ENCODE measurements around the gene GAA. TPM values are rescaled to one million over a fixed set of nuclear protein-coding genes. Genes with fewer than 3 reads are reported as not detected.
A peak's percentile ranks its signal among the peaks of the same experiment; 100 is the strongest.

Gene GAA
- polyA plus RNA-seq, 1 of the 3 experiments (the other 2 are of a cell fraction), result 27.3 TPM

DNA sequence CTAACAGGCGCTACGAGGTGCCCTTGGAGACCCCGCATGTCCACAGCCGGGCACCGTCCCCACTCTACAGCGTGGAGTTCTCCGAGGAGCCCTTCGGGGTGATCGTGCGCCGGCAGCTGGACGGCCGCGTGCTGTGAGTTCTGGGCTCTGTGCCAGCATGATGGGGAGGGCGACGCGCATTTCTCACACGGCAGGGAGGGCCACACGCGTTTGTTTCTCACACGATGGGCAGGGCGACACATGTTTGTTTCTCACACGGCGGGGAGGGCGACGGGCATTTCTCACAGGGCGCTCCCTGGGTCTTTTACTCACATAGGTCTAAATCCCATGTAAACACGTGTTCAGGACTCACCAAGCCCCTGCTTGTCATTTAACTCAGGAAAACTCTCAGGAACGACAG lies 4.4 kb downstream of the GAA start:
- Histone ChIP-seq H4K20me1 (ENCODE audit: insufficient read depth) (no peaks in the 10 kb centered on the region), H3K36me3 (replicated peaks in 1 of 2; ENCODE audit: control insufficient read depth in 1 of 2, insufficient read depth in 2 of 2, low read length in 1 of 2) (peaks cover 0 to 12% of the 10 kb centered on the region in 2 experiments), H2AFZ (ENCODE audit: low read depth) (no peak overlapping the region), H3F3A (replicated peaks; ENCODE audit: insufficient read depth) (no peaks in the 10 kb centered on the region), H3K9me2 (no peaks in the 10 kb centered on the region), H3K27ac (ENCODE audit: low read depth in 2 of 2, low read length in 1 of 2) (no peak overlapping the region), H3K4me3 (ENCODE audit: low read depth in 2 of 2, low read length in 1 of 2) (no peak overlapping the region), H3K9me3 (no peaks in the 10 kb centered on the region), H3K79me2 (ENCODE audit: insufficient read depth) (peaks cover 8% of the 10 kb centered on the region), H3K9ac (no peak overlapping the region), H3K4me1 (ENCODE audit: control insufficient read depth in 1 of 2, insufficient read depth in 2 of 2, low read depth in 1 of 2, low read length in 1 of 2) (peaks cover 6 to 22% of the 10 kb centered on the region in 2 experiments; a peak in 3 of 4 replicates), H3K27me3 (ENCODE audit: insufficient read depth) (no peaks in the 10 kb centered on the region), H3K4me2 (no peak overlapping the region)
- ChIA-PET POLR2A (no interaction called here), CTCF (interaction anchor here (0.7 to 2.7 kb wide), 4 partner anchors 9 to 42 kb away, joined by 3 to 10 read pairs (median 4); partner anchors contain the start of gene EIF4A3)
- DNase-seq, result peak; percentile 56
- whole genome bisulfite sequencing (ENCODE audit: low lambda C conversion rate), result 90% methylated on average over 26 of the region's 29 CpGs
- TF ChIP-seq GABPA (IDR thresholded peaks at IDR 0.05; ENCODE audit: low read depth), result no peak
- no peak for TF ChIP-seq JUND (IDR thresholded peaks at IDR 0.05)
- TF ChIP-seq YY1 (IDR thresholded peaks at IDR 0.05; ENCODE audit: low read depth), result no peak
- TF ChIP-seq, protein P1, sequence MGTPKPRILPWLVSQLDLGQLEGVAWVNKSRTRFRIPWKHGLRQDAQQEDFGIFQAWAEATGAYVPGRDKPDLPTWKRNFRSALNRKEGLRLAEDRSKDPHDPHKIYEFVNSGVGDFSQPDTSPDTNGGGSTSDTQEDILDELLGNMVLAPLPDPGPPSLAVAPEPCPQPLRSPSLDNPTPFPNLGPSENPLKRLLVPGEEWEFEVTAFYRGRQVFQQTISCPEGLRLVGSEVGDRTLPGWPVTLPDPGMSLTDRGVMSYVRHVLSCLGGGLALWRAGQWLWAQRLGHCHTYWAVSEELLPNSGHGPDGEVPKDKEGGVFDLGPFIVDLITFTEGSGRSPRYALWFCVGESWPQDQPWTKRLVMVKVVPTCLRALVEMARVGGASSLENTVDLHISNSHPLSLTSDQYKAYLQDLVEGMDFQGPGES (IDR thresholded peaks at IDR 0.05; ENCODE audit: low read depth, low read length), result no peak
- no peak for TF ChIP-seq EP300 (IDR thresholded peaks at IDR 0.05; ENCODE audit: borderline replicate concordance in 1 of 2, low read depth in 1 of 2, low read length in 1 of 2)
- no peak for TF ChIP-seq FOXM1 (IDR thresholded peaks at IDR 0.05; ENCODE audit: low read depth)
- no peak for TF ChIP-seq EZH2phosphoT487 (IDR thresholded peaks at IDR 0.05; ENCODE audit: borderline replicate concordance, low read depth)
- TF ChIP-seq RFX5 (IDR thresholded peaks at IDR 0.05; ENCODE audit: low read length), result no peak
- TF ChIP-seq NRF1 (IDR thresholded peaks at IDR 0.05; ENCODE audit: low read depth, low read length), result no peak
- TF ChIP-seq, protein P2, sequence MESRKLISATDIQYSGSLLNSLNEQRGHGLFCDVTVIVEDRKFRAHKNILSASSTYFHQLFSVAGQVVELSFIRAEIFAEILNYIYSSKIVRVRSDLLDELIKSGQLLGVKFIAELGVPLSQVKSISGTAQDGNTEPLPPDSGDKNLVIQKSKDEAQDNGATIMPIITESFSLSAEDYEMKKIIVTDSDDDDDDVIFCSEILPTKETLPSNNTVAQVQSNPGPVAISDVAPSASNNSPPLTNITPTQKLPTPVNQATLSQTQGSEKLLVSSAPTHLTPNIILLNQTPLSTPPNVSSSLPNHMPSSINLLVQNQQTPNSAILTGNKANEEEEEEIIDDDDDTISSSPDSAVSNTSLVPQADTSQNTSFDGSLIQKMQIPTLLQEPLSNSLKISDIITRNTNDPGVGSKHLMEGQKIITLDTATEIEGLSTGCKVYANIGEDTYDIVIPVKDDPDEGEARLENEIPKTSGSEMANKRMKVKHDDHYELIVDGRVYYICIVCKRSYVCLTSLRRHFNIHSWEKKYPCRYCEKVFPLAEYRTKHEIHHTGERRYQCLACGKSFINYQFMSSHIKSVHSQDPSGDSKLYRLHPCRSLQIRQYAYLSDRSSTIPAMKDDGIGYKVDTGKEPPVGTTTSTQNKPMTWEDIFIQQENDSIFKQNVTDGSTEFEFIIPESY (IDR thresholded peaks at IDR 0.05; ENCODE audit: borderline replicate concordance, low read depth), result no peak
- TF ChIP-seq FOSL2 (IDR thresholded peaks at IDR 0.05; ENCODE audit: borderline replicate concordance, low read depth), result no peak
- no peak for TF ChIP-seq CHD2 (IDR thresholded peaks at IDR 0.05; ENCODE audit: low read length, partially characterized antibody)
- TF ChIP-seq, protein P3, sequence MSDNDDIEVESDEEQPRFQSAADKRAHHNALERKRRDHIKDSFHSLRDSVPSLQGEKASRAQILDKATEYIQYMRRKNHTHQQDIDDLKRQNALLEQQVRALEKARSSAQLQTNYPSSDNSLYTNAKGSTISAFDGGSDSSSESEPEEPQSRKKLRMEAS (IDR thresholded peaks at IDR 0.05; ENCODE audit: low read depth), result no peak
- TF ChIP-seq MXI1 (IDR thresholded peaks at IDR 0.05; ENCODE audit: low read depth, low read length), result no peak
- TF ChIP-seq TAF1 (IDR thresholded peaks at IDR 0.05; ENCODE audit: borderline replicate concordance, low read depth, low read length), result no peak
- no peak for TF ChIP-seq FOXJ3 (CRISPR knock-in tag; IDR thresholded peaks at IDR 0.05)
- no peak for TF ChIP-seq TCF12 (IDR thresholded peaks at IDR 0.05)
- TF ChIP-seq, protein P4, sequence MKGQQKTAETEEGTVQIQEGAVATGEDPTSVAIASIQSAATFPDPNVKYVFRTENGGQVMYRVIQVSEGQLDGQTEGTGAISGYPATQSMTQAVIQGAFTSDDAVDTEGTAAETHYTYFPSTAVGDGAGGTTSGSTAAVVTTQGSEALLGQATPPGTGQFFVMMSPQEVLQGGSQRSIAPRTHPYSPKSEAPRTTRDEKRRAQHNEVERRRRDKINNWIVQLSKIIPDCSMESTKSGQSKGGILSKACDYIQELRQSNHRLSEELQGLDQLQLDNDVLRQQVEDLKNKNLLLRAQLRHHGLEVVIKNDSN (IDR thresholded peaks at IDR 0.05; ENCODE audit: borderline replicate concordance, low read depth), result no peak
- TF ChIP-seq TEAD4 (IDR thresholded peaks at IDR 0.05; ENCODE audit: borderline replicate concordance, insufficient read depth), result no peak
- no peak for TF ChIP-seq POLR2AphosphoS5 (IDR thresholded peaks at IDR 0.05; ENCODE audit: low read depth, low read length)
